GM23338 (cell line): ENCODE data around the gene GAA. TPM values are rescaled to one million over a fixed set of nuclear protein-coding genes. Genes with fewer than 3 reads are reported as not detected.

Experiments
- ATAC-seq: fragments of 200-7000 bp; cut with Tn5 transposase; 3 replicates; pipeline ENCODE4 v1.9.1; 2020
- DNase-seq: peaks from one replicate; pipeline ENCODE4 v3.0.0-alpha.2; 2015; ENCODE audit warnings: low spot score
- H2AFZ ChIP-seq: fragments of 200-600 bp; sonication (generic); 2 replicates; pipeline ENCODE4 v1.8.0; 2016; ENCODE audit warnings: antibody characterized with exemption, mild to moderate bottlenecking, moderate library complexity
- H3F3A ChIP-seq: fragments of 200-600 bp; sonication (generic); replicated peaks from 2 replicates; pipeline ENCODE4 v1.8.0; 2017; ENCODE audit warnings: antibody characterized with exemption, mixed run types, low read depth
- H3K27ac ChIP-seq: fragments of 200-600 bp; sonication (generic); 2 replicates; pipeline ENCODE4 v1.6.1; 2016; ENCODE audit warnings: low read depth
- H3K27me3 ChIP-seq: fragments of 200-600 bp; sonication (generic); 2 replicates; pipeline ENCODE4 v1.8.0; 2016; ENCODE audit warnings: mild to moderate bottlenecking, mixed run types, moderate library complexity; ENCODE audit not compliant: insufficient read depth
- H3K36me3 ChIP-seq: fragments of 200-600 bp; sonication (generic); 2 replicates; pipeline ENCODE4 v1.8.0; 2016; ENCODE audit warnings: mild to moderate bottlenecking; ENCODE audit not compliant: insufficient read depth
- H3K4me1 ChIP-seq: fragments of 200-600 bp; sonication (generic); 2 replicates; pipeline ENCODE4 v1.8.0; 2016; ENCODE audit warnings: mild to moderate bottlenecking, moderate library complexity; ENCODE audit not compliant: insufficient read depth
- H3K4me2 ChIP-seq: fragments of 200-600 bp; sonication (generic); 2 replicates; pipeline ENCODE4 v1.7.1; 2017; ENCODE audit warnings: mixed run types
- H3K4me3 ChIP-seq: fragments of 200-600 bp; sonication (generic); 2 replicates; pipeline ENCODE4 v1.6.1; 2016; ENCODE audit warnings: mixed run types
- H3K79me2 ChIP-seq: fragments of 200-600 bp; sonication (generic); replicated peaks from 2 replicates; pipeline ENCODE4 v1.8.0; 2017; ENCODE audit warnings: mild to moderate bottlenecking; ENCODE audit not compliant: insufficient read depth
- H3K9me2 ChIP-seq: fragments of 200-600 bp; sonication (generic); 2 replicates; pipeline ENCODE4 v1.8.0; 2017; ENCODE audit not compliant: insufficient read depth
- H4K20me1 ChIP-seq: fragments of 200-600 bp; sonication (generic); replicated peaks from 2 replicates; pipeline ENCODE4 v1.8.0; 2017; ENCODE audit warnings: mild to moderate bottlenecking; ENCODE audit not compliant: insufficient read depth
- H3K27ac Mint-ChIP-seq: 2 replicates; pipeline ENCODE4 v1.8.0; 2020; ENCODE audit warnings: inconsistent platforms, mild to moderate bottlenecking, moderate library complexity, mixed read lengths
- H3K27me3 Mint-ChIP-seq: 3 replicates; pipeline ENCODE4 v1.8.0; 2022; ENCODE audit warnings: low read depth, mild to moderate bottlenecking, moderate library complexity, mixed read lengths, inconsistent platforms; ENCODE audit not compliant: insufficient read depth, poor library complexity
- H3K36me3 Mint-ChIP-seq: 3 replicates; pipeline ENCODE4 v1.8.0; 2021; ENCODE audit warnings: low read depth, mild to moderate bottlenecking, inconsistent platforms, moderate library complexity, mixed read lengths
- H3K4me1 Mint-ChIP-seq: 3 replicates; pipeline ENCODE4 v1.8.0; 2020; ENCODE audit warnings: mild to moderate bottlenecking, inconsistent platforms, mixed read lengths
- H3K4me3 Mint-ChIP-seq: 3 replicates; pipeline ENCODE4 v1.8.0; 2021; ENCODE audit warnings: moderate library complexity, mild to moderate bottlenecking, inconsistent platforms, mixed read lengths
- H3K9me3 Mint-ChIP-seq: 3 replicates; pipeline ENCODE4 v1.8.0; 2020; ENCODE audit warnings: moderate library complexity, mild to moderate bottlenecking, inconsistent platforms, mixed read lengths
- CREB1 ChIP-seq: fragments of 250-450 bp; sonication (Bioruptor Pico); IDR thresholded peaks from 2 replicates; pipeline ENCODE4 v1.5.0; 2020; ENCODE audit warnings: low read depth, mild to moderate bottlenecking, moderate library complexity
- EZH2 ChIP-seq: fragments of 200-600 bp; sonication (generic); IDR thresholded peaks from one replicate; pipeline ENCODE4 v1.8.0; 2017; ENCODE audit warnings: antibody characterized with exemption, mild to moderate bottlenecking, low read depth; ENCODE audit not compliant: unreplicated experiment
- EZH2phosphoT487 ChIP-seq: fragments of 200-600 bp; sonication (generic); IDR thresholded peaks from one replicate; pipeline ENCODE4 v1.8.1; 2018; ENCODE audit warnings: antibody characterized with exemption; ENCODE audit not compliant: unreplicated experiment
- NANOG ChIP-seq: IDR thresholded peaks from 2 replicates; pipeline ENCODE4 v1.6.1; 2016; ENCODE audit warnings: antibody characterized with exemption, borderline replicate concordance
- STAT1 ChIP-seq: IDR thresholded peaks from one replicate; pipeline ENCODE4 v1.6.1; 2016; ENCODE audit warnings: antibody characterized with exemption; ENCODE audit not compliant: unreplicated experiment
- ZNF114 ChIP-seq: fragments of 250-450 bp; sonication (Bioruptor Pico); IDR thresholded peaks from 2 replicates; pipeline ENCODE4 v1.5.0; 2020; ENCODE audit warnings: mild to moderate bottlenecking, moderate library complexity
- polyA plus RNA-seq: library from polyadenylated mRNA; unstranded; fragments of >200 nt; fragmentation: Nextera tagmentation; extraction: Ambion mirVana; gene quantifications from 2 replicates; pipeline ENCODE4 v1.2.1, GENCODE V29; 2016
- total RNA-seq: library from RNA; depleted of rRNA; stranded (reverse); fragments of >200 nt; shearing (Covaris generic); gene quantifications from 2 replicates; pipeline ENCODE4 v1.2.3, GENCODE V29; 2014
- TF ChIP-seq, protein P1 (sequence below): IDR thresholded peaks from one replicate; pipeline ENCODE4 v1.6.1; 2018; ENCODE audit warnings: antibody characterized with exemption; ENCODE audit not compliant: unreplicated experiment
- TF ChIP-seq, protein P2 (sequence below): fragments of 250-450 bp; sonication (Bioruptor Pico); IDR thresholded peaks from 2 replicates; pipeline ENCODE4 v1.5.0; 2020; ENCODE audit warnings: mild to moderate bottlenecking, moderate library complexity

GAA gene
- total and polyA plus RNA-seq, 2 experiments from 2014 or later, result 72.5 to 98.1 TPM

DNA sequence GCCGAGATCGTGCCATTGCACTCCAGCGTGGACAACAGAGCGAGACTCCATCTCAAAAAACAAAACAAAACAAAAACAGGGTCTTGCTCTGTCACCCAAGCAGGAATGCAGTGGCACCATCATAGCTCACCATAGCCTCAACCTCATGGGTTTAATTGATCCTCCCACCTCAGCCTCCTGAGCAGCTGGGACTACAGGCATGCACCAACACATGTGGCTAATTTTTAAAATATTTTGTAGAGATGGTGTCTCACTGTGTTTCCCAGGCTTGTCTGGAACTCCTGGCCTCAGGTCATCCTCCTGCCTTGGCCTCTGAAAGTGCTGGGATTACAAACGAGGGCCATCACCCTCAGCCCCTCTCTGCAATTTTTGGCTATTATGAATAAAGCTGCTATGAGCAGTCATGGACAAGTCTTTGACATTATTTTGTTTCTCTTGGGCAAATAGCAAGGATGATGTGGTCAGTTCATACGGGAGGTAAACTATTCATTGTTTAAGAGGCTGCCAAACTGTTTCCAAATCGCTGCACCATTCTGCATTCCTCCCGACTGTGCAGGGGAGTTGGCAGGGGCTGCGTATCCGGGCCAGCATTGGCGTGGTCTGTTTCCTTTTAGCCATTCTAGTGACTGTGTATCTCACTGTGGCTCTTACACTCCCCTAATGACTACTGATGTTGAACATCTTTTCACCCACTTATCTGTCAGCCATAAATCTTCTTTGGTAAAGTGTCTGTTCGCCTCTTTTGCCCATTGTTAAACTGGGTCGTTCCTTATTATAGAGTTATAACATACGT is 24.5 kb downstream of the GAA start:
- Histone ChIP-seq H3K79me2 (no peaks in the 10 kb centered on the region), H3K9me2 (no peaks in the 10 kb centered on the region), H3K36me3 (no peaks in the 10 kb centered on the region), H3F3A (peaks cover 10% of the 10 kb centered on the region; the same call in 1 of the 2 replicates), H3K27ac (no peak overlapping the region), H2AFZ (no peak overlapping the region), H3K4me3 (no peak overlapping the region), H3K4me1 (peaks cover 14% of the 10 kb centered on the region), H3K4me2 (no peak overlapping the region), H4K20me1 (no peaks in the 10 kb centered on the region), H3K27me3 (no peaks in the 10 kb centered on the region)
- H3K36me3 Mint-ChIP-seq, result no peaks in the 10 kb centered on the region
- H3K9me3 Mint-ChIP-seq, result no peaks in the 10 kb centered on the region
- peaks cover 25% of the 10 kb centered on the region for H3K4me1 Mint-ChIP-seq
- no peak for DNase-seq
- H3K27ac Mint-ChIP-seq, result no peak overlapping the region
- H3K27me3 Mint-ChIP-seq, result peaks cover 10% of the 10 kb centered on the region
- TF ChIP-seq EZH2, result no peak
- no peak overlapping the region for H3K4me3 Mint-ChIP-seq
- ATAC-seq, result no peak

DNA sequence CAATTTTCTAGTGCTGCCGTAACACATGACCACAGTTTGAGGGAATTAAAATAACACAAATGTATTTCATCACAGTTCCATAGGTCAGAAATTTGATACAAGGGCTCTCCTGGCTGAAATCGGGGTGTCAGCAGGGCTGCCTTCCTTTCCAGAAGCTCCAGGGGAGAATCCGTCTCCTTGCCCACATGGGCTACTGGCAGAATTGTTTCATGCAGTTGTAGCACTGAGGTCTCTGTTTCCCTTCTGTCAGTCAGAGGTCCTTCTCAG is 25.0 kb downstream of the GAA start:
- Histone ChIP-seq H3F3A (peaks cover 10% of the 10 kb centered on the region; the same call in 1 of the 2 replicates), H3K4me3 (no peak overlapping the region), H3K27ac (no peak overlapping the region), H3K4me1 (peaks cover 14% of the 10 kb centered on the region), H3K79me2 (no peaks in the 10 kb centered on the region), H3K4me2 (no peak overlapping the region), H2AFZ (no peak overlapping the region), H4K20me1 (no peaks in the 10 kb centered on the region; the same call in 1 of the 2 replicates), H3K27me3 (no peaks in the 10 kb centered on the region), H3K36me3 (no peaks in the 10 kb centered on the region), H3K9me2 (no peaks in the 10 kb centered on the region)
- no peak overlapping the region for H3K4me3 Mint-ChIP-seq
- peaks cover 25% of the 10 kb centered on the region for H3K4me1 Mint-ChIP-seq
- no peaks in the 10 kb centered on the region for H3K36me3 Mint-ChIP-seq
- ATAC-seq (no peak), DNase-seq (no peak)
- H3K27ac Mint-ChIP-seq, result no peak overlapping the region
- H3K9me3 Mint-ChIP-seq, result no peaks in the 10 kb centered on the region
- H3K27me3 Mint-ChIP-seq, result peaks cover 11% of the 10 kb centered on the region
- TF ChIP-seq, protein P1, sequence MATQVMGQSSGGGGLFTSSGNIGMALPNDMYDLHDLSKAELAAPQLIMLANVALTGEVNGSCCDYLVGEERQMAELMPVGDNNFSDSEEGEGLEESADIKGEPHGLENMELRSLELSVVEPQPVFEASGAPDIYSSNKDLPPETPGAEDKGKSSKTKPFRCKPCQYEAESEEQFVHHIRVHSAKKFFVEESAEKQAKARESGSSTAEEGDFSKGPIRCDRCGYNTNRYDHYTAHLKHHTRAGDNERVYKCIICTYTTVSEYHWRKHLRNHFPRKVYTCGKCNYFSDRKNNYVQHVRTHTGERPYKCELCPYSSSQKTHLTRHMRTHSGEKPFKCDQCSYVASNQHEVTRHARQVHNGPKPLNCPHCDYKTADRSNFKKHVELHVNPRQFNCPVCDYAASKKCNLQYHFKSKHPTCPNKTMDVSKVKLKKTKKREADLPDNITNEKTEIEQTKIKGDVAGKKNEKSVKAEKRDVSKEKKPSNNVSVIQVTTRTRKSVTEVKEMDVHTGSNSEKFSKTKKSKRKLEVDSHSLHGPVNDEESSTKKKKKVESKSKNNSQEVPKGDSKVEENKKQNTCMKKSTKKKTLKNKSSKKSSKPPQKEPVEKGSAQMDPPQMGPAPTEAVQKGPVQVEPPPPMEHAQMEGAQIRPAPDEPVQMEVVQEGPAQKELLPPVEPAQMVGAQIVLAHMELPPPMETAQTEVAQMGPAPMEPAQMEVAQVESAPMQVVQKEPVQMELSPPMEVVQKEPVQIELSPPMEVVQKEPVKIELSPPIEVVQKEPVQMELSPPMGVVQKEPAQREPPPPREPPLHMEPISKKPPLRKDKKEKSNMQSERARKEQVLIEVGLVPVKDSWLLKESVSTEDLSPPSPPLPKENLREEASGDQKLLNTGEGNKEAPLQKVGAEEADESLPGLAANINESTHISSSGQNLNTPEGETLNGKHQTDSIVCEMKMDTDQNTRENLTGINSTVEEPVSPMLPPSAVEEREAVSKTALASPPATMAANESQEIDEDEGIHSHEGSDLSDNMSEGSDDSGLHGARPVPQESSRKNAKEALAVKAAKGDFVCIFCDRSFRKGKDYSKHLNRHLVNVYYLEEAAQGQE, result no peak
- TF ChIP-seq STAT1, result no peak
- TF ChIP-seq ZNF114, result no peak
- TF ChIP-seq, protein P2, sequence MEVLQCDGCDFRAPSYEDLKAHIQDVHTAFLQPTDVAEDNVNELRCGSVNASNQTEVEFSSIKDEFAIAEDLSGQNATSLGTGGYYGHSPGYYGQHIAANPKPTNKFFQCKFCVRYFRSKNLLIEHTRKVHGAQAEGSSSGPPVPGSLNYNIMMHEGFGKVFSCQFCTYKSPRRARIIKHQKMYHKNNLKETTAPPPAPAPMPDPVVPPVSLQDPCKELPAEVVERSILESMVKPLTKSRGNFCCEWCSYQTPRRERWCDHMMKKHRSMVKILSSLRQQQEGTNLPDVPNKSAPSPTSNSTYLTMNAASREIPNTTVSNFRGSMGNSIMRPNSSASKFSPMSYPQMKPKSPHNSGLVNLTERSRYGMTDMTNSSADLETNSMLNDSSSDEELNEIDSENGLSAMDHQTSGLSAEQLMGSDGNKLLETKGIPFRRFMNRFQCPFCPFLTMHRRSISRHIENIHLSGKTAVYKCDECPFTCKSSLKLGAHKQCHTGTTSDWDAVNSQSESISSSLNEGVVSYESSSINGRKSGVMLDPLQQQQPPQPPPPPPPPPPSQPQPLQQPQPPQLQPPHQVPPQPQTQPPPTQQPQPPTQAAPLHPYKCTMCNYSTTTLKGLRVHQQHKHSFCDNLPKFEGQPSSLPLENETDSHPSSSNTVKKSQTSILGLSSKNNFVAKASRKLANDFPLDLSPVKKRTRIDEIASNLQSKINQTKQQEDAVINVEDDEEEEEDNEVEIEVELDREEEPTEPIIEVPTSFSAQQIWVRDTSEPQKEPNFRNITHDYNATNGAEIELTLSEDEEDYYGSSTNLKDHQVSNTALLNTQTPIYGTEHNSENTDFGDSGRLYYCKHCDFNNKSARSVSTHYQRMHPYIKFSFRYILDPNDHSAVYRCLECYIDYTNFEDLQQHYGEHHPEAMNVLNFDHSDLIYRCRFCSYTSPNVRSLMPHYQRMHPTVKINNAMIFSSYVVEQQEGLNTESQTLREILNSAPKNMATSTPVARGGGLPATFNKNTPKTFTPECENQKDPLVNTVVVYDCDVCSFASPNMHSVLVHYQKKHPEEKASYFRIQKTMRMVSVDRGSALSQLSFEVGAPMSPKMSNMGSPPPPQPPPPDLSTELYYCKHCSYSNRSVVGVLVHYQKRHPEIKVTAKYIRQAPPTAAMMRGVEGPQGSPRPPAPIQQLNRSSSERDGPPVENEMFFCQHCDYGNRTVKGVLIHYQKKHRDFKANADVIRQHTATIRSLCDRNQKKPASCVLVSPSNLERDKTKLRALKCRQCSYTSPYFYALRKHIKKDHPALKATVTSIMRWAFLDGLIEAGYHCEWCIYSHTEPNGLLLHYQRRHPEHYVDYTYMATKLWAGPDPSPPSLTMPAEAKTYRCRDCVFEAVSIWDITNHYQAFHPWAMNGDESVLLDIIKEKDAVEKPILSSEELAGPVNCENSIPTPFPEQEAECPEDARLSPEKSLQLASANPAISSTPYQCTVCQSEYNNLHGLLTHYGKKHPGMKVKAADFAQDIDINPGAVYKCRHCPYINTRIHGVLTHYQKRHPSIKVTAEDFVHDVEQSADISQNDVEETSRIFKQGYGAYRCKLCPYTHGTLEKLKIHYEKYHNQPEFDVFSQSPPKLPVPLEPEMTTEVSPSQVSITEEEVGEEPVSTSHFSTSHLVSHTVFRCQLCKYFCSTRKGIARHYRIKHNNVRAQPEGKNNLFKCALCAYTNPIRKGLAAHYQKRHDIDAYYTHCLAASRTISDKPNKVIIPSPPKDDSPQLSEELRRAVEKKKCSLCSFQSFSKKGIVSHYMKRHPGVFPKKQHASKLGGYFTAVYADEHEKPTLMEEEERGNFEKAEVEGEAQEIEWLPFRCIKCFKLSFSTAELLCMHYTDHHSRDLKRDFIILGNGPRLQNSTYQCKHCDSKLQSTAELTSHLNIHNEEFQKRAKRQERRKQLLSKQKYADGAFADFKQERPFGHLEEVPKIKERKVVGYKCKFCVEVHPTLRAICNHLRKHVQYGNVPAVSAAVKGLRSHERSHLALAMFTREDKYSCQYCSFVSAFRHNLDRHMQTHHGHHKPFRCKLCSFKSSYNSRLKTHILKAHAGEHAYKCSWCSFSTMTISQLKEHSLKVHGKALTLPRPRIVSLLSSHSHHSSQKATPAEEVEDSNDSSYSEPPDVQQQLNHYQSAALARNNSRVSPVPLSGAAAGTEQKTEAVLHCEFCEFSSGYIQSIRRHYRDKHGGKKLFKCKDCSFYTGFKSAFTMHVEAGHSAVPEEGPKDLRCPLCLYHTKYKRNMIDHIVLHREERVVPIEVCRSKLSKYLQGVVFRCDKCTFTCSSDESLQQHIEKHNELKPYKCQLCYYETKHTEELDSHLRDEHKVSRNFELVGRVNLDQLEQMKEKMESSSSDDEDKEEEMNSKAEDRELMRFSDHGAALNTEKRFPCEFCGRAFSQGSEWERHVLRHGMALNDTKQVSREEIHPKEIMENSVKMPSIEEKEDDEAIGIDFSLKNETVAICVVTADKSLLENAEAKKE (CRISPR knock-in tag), result no peak
- no peak for TF ChIP-seq EZH2phosphoT487
- no peak for TF ChIP-seq CREB1 (CRISPR knock-in tag)
- no peak for TF ChIP-seq NANOG
